GM12872 (cell line): ENCODE results near the gene MYLK.

Experiments
- TF ChIP-seq, protein P1 (sequence below): IDR thresholded peaks from 3 replicates; pipeline ENCODE4 v1.5.1; 2011; ENCODE audit warnings: low read depth, mild to moderate bottlenecking, low read length, moderate library complexity; ENCODE audit not compliant: insufficient read depth

Gene MYLK

DNA sequence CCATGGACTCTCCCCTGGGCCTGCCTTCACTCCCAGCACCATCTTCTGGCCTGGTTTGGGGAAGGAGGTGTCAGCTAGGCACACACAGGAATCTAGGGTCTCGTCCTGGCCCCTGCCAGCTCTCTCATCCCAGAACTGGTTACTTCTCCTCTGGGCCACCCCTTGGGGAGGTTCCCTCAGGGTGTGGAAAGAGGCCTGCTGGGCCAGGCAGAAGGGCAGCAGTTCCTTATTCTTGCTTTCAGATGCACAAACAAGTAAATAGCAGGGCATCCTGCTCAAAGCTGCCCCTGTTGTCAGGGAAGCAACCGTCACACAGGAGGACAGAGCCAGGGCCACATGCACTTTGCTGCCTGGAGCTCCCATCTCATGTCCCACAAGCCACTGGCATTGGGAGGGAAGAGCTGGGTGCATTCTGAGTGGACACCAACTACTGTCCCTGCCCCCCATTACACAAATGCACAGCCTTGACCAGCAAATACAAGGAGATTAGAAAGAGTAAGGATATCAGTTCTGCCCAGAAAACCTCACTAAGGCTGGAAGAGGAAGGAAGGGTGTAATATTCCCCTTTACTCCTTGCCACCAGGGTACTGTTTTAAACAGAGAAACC lies 190.4 kb downstream of the MYLK start:
- TF ChIP-seq, protein P1, sequence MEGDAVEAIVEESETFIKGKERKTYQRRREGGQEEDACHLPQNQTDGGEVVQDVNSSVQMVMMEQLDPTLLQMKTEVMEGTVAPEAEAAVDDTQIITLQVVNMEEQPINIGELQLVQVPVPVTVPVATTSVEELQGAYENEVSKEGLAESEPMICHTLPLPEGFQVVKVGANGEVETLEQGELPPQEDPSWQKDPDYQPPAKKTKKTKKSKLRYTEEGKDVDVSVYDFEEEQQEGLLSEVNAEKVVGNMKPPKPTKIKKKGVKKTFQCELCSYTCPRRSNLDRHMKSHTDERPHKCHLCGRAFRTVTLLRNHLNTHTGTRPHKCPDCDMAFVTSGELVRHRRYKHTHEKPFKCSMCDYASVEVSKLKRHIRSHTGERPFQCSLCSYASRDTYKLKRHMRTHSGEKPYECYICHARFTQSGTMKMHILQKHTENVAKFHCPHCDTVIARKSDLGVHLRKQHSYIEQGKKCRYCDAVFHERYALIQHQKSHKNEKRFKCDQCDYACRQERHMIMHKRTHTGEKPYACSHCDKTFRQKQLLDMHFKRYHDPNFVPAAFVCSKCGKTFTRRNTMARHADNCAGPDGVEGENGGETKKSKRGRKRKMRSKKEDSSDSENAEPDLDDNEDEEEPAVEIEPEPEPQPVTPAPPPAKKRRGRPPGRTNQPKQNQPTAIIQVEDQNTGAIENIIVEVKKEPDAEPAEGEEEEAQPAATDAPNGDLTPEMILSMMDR: no peak

DNA sequence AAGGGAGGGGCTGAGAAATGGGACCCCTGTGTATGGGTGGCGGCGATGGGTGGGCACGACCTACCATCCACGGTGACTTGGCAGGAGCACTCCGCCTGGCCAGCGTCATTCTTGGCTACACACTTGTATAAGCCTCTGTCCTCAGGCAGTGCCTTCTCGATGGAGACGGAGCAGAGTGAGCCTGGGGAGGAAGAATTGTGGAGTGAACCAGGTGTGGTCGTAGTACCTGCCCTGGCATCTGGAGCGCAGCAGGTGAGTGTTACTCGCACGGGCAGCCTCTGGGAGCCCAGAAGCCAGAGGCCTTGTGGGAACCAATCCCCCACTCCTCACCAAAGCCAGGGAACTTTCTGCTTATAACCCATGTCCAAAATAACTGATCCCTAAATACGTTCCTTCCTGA lies 191.5 kb downstream of the MYLK start:
- TF ChIP-seq, protein P1: no peak

DNA sequence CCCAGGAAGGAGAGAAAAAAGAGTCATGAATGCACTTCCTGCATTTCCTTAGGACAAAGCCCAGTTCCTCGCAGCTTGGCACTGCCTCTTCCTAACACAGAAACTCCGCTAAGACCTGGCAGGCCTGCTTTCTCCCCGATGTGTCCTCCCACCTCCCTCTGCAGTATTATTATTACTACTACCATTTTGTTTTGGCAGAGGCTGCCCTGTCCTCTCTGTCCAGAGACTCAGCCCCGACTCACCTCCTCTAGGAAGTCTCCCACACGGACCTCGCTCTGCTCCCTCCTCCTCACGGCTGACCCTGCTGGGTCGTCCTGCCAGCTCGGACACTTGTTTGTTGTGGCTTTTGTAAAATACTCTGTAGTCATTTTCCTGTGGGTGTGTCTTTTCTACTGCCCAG lies 192.1 kb downstream of the MYLK start:
- TF ChIP-seq, protein P1: no peak

DNA sequence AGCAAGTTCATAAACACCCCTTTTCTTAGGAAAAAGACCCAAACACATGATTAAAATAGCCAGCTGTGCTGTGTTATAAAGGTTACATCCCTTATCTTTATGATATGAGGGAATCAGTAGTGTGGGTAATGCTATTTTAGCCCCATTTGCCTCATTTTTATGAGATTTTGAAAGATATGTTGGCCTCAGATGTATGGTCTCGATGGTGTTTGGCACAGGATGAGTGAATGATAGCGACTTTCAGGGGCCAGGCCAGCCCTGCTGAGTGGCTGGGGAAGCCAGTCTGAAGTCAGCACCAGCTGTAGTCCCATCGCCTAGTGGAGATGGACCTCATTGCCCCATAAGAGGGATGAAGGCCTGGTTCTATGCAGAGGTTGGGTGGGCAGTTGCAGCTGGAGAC lies 194.3 kb downstream of the MYLK start:
- TF ChIP-seq, protein P1: no peak

DNA sequence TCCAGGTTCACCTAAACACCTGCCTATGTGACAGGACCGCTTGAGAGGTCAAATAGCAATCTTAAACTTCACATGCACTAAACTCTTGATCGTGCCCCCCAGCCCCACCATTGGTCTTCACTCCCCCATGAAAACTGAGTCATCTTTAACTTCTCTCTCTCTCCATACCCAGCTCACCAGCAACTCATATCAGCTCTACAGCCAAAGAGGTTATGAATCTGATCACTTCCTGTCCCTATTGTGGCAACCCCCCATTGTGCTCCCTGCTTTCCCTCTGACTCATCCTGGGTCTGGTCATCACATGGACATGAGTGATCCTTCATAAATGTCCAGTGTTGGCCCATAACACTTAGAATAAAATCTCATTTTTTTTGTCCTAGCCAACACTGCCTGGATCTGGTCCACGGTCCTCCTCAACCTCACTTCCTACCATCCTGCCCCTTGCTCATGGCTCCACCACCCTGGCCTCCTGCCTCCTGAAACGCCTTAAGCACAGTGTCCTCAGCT lies 195.8 kb downstream of the MYLK start:
- TF ChIP-seq, protein P1: no peak

DNA sequence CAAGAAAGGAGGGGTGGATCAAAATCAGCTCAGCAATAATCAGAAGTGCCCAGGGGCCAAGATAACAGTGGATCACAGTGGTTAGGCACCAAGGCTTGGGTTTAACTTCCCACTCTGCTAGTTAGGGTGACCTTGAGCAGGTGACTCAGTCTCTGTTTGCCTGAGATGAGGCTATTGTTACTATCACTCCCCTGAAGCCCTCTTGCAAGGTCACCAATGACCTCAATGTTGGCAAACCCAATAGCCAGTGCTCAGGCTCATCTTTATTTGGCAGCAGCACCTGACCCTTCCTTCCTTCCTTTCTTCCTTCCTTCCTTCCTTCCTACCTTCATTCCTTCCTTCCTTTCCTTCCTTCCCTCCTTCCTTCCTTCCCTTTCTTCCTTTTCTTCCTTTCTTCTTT lies 196.8 kb downstream of the MYLK start:
- TF ChIP-seq, protein P1: no peak

DNA sequence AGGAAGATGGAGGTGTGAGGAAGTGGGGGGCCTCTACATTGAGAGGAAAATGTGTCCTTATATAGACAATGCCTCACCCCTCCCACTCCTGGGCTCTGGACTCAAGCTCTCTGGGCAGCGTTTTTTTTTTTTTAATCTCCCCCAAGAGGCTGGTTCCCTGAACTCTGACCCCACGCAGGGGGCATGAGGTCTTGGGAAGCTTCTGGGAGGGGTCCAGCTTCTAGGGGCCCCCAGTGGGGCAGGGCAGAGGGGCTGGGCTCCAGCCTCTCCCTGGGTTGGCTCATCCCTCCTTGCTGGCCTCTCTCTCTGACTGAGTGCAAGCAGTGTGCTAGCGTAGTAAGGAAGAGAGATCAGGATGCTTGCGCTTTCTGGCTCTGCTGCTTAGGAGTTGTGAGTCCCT lies 197.9 kb downstream of the MYLK start:
- TF ChIP-seq, protein P1: no peak

DNA sequence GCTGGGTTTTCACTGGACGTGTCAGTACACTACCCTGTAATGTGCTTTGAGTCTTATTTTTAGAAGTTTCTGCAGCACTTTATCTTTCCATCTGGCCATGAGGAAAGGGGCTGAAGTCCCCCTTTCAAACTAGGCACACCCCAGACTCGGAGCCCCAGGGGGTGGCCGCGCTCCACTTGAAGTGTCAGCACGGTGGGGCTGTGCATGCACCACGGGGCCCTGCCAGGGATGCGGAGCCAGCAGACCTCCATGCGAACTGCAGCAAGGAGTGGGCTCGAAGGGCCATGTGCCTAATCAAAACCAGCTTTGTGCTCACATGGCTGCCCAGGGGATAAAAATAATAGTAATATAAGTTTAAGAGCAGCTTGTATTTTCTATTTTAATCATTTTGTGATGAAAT lies 198.4 kb downstream of the MYLK start:
- TF ChIP-seq, protein P1: no peak
